SU-DHL-6 (cell line): Measurements from ENCODE around the gene FAM13C.
"Not testable (repeated sequence)": the region's sequence is repeated elsewhere in the genome, so short reads cannot be mapped to it uniquely, and the experiment has no call there.

Experiments used
- H2AFZ ChIP-seq: fragments of 200-600 bp; sonication (generic); 2 replicates; pipeline ENCODE4 v1.6.1; 2014; ENCODE audit warnings: low read depth, mild to moderate bottlenecking, moderate library complexity, mixed read lengths, antibody characterized with exemption, low read length; ENCODE audit not compliant: severe bottlenecking
- H3F3A ChIP-seq: fragments of 200-600 bp; shearing (Covaris generic); 2 replicates; pipeline ENCODE4 v1.6.0; 2016; ENCODE audit warnings: antibody characterized with exemption, mild to moderate bottlenecking; ENCODE audit not compliant: insufficient read depth
- H3K27ac ChIP-seq: fragments of 200-600 bp; sonication (generic); 2 replicates; pipeline ENCODE4 v1.5.1; 2016; ENCODE audit warnings: low read depth, mild to moderate bottlenecking, low read length, moderate library complexity, mixed read lengths
- H3K27me3 ChIP-seq: fragments of 200-600 bp; sonication (generic), shearing (Covaris generic); 2 replicates; pipeline ENCODE4 v1.6.0; 2014; ENCODE audit warnings: mild to moderate bottlenecking, low read length
- H3K36me3 ChIP-seq: fragments of 200-600 bp; sonication (generic); 2 replicates; pipeline ENCODE4 v1.6.1; 2014; ENCODE audit warnings: mild to moderate bottlenecking, low read length, mixed read lengths
- H3K4me2 ChIP-seq: fragments of 300-600, 200-600 bp; shearing (Covaris generic), sonication (generic); 2 replicates; pipeline ENCODE4 v1.6.0; 2014; ENCODE audit warnings: low read length, low read depth, mild to moderate bottlenecking; ENCODE audit not compliant: poor library complexity, severe bottlenecking
- H3K4me3 ChIP-seq: fragments of 200-600 bp; sonication (generic); 2 replicates; pipeline ENCODE4 v1.5.1; 2014; ENCODE audit warnings: antibody characterized with exemption, low read length, mild to moderate bottlenecking, mixed read lengths; ENCODE audit not compliant: insufficient read depth, poor library complexity, severe bottlenecking
- H3K79me2 ChIP-seq: fragments of 200-600 bp; sonication (generic); 2 replicates; pipeline ENCODE4 v1.6.1; 2014; ENCODE audit warnings: mild to moderate bottlenecking, low read length, moderate library complexity; ENCODE audit not compliant: insufficient read depth
- H3K9ac ChIP-seq: fragments of 200-600 bp; sonication (generic); 2 replicates; pipeline ENCODE4 v1.7.0; 2014; ENCODE audit warnings: mild to moderate bottlenecking, low read length
- H3K9me2 ChIP-seq: fragments of 200-600 bp; sonication (generic); replicated peaks from 2 replicates; pipeline ENCODE4 v1.6.1; 2014; ENCODE audit warnings: low read length; ENCODE audit not compliant: insufficient read depth
- H3K9me3 ChIP-seq: fragments of 200-600 bp; sonication (generic); 2 replicates; pipeline ENCODE4 v1.6.1; 2014; ENCODE audit warnings: low read length, mixed read lengths; ENCODE audit not compliant: insufficient read depth
- H4K20me1 ChIP-seq: fragments of 200-600 bp; sonication (generic); 2 replicates; pipeline ENCODE4 v1.6.1; 2014; ENCODE audit warnings: low read depth, mild to moderate bottlenecking, antibody characterized with exemption, low read length, moderate library complexity, mixed read lengths
- EZH2phosphoT487 ChIP-seq: fragments of 200-600 bp; sonication (generic), shearing (Covaris generic); conservative IDR thresholded peaks from 2 replicates; pipeline ENCODE4 v1.6.1; 2018; ENCODE audit warnings: mild to moderate bottlenecking, antibody characterized with exemption, low read length, moderate library complexity, mixed read lengths
- TF ChIP-seq, protein P1 (sequence below): fragments of 200-600 bp; sonication (generic); IDR thresholded peaks from one replicate; pipeline ENCODE4 v1.5.1; 2017; ENCODE audit warnings: antibody characterized with exemption, mild to moderate bottlenecking, low read length, moderate library complexity; ENCODE audit not compliant: insufficient read depth, poor library complexity, severe bottlenecking

Gene FAM13C

DNA sequence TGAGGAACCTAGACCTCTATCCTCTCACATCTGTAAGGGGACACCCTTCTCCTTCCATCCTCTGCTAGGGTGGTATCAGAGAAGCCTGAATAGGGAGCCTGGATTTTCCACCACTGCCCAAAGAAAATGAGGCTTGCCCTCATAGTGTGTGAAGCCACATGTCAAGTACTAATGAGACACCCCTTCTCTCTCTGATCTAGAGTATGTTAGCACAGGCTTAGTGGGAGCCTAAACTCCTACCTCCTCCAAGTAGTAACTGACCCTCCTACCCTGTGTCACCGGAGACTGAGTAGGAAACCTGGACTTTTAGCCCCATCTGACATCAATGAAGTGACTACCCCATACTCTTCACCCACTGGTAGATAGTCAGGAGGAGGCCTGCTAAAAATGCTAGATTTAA is 120.3 kb downstream of the FAM13C start:
- H3K27ac ChIP-seq: no peak overlapping the region
- no peak overlapping the region for H3K9ac ChIP-seq
- H3K27me3 ChIP-seq: no peaks in the 10 kb centered on the region
- H3K36me3 ChIP-seq: no peaks in the 10 kb centered on the region
- H4K20me1 ChIP-seq: no peaks in the 10 kb centered on the region
- no peaks in the 10 kb centered on the region for H3K9me2 ChIP-seq
- no peaks in the 10 kb centered on the region for H3K79me2 ChIP-seq
- TF ChIP-seq, protein P1, sequence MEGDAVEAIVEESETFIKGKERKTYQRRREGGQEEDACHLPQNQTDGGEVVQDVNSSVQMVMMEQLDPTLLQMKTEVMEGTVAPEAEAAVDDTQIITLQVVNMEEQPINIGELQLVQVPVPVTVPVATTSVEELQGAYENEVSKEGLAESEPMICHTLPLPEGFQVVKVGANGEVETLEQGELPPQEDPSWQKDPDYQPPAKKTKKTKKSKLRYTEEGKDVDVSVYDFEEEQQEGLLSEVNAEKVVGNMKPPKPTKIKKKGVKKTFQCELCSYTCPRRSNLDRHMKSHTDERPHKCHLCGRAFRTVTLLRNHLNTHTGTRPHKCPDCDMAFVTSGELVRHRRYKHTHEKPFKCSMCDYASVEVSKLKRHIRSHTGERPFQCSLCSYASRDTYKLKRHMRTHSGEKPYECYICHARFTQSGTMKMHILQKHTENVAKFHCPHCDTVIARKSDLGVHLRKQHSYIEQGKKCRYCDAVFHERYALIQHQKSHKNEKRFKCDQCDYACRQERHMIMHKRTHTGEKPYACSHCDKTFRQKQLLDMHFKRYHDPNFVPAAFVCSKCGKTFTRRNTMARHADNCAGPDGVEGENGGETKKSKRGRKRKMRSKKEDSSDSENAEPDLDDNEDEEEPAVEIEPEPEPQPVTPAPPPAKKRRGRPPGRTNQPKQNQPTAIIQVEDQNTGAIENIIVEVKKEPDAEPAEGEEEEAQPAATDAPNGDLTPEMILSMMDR: no peak
- no peak for TF ChIP-seq EZH2phosphoT487
- H3K4me2 ChIP-seq: no peak overlapping the region
- no peak overlapping the region for H3K4me3 ChIP-seq
- no peaks in the 10 kb centered on the region for H3F3A ChIP-seq
- H3K9me3 ChIP-seq: no peaks in the 10 kb centered on the region
- H2AFZ ChIP-seq: no peak overlapping the region

DNA sequence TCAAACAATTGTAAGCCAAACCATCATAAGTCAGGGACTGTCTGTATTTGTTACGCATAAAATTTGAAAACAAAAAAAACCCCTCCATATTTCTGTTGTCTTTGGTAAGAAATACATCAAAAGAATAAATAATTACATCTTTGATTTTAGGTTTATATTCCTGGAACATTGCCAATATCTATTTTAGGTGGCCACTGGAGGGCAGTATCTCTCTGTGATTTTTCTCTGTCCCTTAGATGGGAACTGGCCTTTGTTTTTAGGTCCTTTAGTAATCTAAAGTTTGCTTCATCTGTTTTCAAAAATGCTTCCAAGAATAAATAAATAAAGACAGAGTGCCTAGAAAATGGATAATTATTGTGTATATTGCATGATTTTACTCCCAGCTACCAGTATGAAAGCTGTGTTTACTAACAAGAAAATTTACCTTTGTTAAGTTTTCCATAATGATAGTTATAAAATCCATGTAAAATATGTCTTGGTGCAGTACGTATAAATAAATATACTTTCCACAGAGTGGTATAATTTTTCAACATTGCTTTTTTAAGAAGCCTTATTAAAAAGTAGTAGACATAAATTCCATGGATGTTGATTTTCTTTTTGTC is 121.7 kb downstream of the FAM13C start:
- Histone ChIP-seq H3K9me2 (no peaks in the 10 kb centered on the region), H3K9me3 (no peaks in the 10 kb centered on the region), H3K79me2 (no peaks in the 10 kb centered on the region), H3K4me3 (no peak overlapping the region), H2AFZ (no peak overlapping the region), H3K27ac (no peak overlapping the region), H3F3A (no peaks in the 10 kb centered on the region), H4K20me1 (no peaks in the 10 kb centered on the region), H3K36me3 (no peaks in the 10 kb centered on the region), H3K4me2 (no peak overlapping the region), H3K9ac (no peak overlapping the region), H3K27me3 (no peaks in the 10 kb centered on the region)
- TF ChIP-seq, protein P1: peak; percentile 32
- TF ChIP-seq EZH2phosphoT487: no peak

DNA sequence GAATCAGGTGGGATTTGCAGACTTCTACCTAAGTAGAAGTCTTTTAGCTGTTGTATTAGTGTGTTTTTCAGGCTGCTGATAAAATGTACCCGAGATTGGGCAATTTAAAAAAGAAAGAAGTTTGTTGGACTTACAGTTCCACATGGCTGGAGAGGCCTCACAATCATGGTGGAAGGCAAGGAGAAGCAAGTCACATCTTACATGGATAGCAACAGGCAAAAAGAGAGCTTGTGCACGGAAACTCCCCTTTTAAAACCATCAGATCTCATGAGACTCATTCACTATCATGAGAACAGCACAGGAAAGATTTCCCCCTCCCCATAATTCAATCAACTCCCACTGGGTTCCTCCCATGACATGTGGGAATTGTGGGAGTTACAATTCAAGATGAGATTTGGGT is 123.2 kb downstream of the FAM13C start:
- not testable (repeated sequence) for H3K9me3 ChIP-seq, H3K27ac ChIP-seq, H3K27me3 ChIP-seq, H3K4me2 ChIP-seq, H3K4me3 ChIP-seq, H3K9ac ChIP-seq, H3F3A ChIP-seq, H2AFZ ChIP-seq, H3K79me2 ChIP-seq, H3K9me2 ChIP-seq, H3K36me3 ChIP-seq, H4K20me1 ChIP-seq

DNA sequence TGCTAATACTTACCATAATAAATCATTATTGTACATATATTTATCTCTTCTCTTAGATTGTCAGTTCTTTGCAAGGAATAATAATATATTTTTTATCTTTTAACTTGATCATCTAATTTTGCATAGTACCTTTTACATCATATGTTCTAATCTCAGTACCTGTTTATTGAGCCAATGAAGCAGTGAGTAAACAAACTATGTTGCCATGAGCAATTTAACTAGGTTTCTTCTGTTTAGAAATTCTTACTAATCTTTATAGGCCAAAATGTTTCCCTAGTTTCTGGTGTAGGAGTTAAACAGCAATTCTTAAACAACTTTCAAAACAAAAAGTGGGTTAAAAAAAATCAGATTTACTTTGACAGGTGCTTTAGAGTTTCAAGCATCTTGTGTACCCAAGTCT is 124.6 kb downstream of the FAM13C start:
- Histone ChIP-seq H3K9ac (no peak overlapping the region), H2AFZ (peak overlapping the region; percentile 8), H3K79me2 (no peaks in the 10 kb centered on the region), H3K36me3 (no peaks in the 10 kb centered on the region), H3K4me2 (no peak overlapping the region), H4K20me1 (no peaks in the 10 kb centered on the region), H3K9me2 (no peaks in the 10 kb centered on the region), H3K4me3 (no peak overlapping the region), H3F3A (no peaks in the 10 kb centered on the region), H3K27ac (no peak overlapping the region), H3K9me3 (no peaks in the 10 kb centered on the region), H3K27me3 (no peaks in the 10 kb centered on the region)
- TF ChIP-seq, protein P1: no peak
- no peak for TF ChIP-seq EZH2phosphoT487
